ENCODE results near the gene LRGUK. TPM values are rescaled to one million over a fixed set of nuclear protein-coding genes. Genes with fewer than 3 reads are reported as not detected.

LRGUK gene
- total and polyA plus RNA-seq, 2 experiments from 2014 or later, result 2.4 to 7.1 TPM

DNA sequence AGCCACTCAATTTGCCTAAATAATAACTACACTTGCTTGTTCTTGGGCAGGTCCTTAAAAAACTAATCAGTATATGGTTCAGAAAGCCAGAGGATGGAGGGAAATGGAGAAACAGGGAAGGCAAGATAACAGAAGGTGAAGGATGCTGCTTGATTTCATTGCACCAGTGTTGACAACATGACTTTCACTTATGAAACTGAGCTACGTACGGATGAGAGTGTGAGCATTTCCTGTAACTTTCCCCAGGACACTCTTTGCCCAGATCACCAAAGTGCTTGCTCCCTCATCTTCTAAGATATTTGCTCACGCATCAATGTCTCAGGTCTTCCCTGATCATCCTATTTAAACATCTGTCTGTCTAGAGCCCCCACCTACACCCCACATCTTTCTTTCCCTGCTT is 152.2 kb downstream of the LRGUK start:
- no peak for DNase-seq (ENCODE audit: low spot score)
- H3K27ac Mint-ChIP-seq, result no peak overlapping the region
- H3K27me3 Mint-ChIP-seq (ENCODE audit: insufficient read depth, low read depth, poor library complexity), result no peaks in the 10 kb centered on the region
- Histone ChIP-seq H3K36me3 (ENCODE audit: insufficient read depth) (no peaks in the 10 kb centered on the region), H3K4me2 (no peak overlapping the region), H3K4me3 (no peak overlapping the region), H3K79me2 (replicated peaks; ENCODE audit: insufficient read depth) (no peaks in the 10 kb centered on the region), H3K9me2 (ENCODE audit: insufficient read depth) (no peaks in the 10 kb centered on the region), H3K27ac (ENCODE audit: low read depth) (no peak overlapping the region), H3K27me3 (ENCODE audit: insufficient read depth) (no peaks in the 10 kb centered on the region), H2AFZ (no peak overlapping the region), H3K4me1 (ENCODE audit: insufficient read depth) (peaks cover 5% of the 10 kb centered on the region; the same call in 1 of the 2 replicates), H4K20me1 (replicated peaks; ENCODE audit: insufficient read depth) (no peaks in the 10 kb centered on the region), H3F3A (replicated peaks; ENCODE audit: low read depth) (no peaks in the 10 kb centered on the region)
- no peaks in the 10 kb centered on the region for H3K9me3 Mint-ChIP-seq
- TF ChIP-seq, protein P1, sequence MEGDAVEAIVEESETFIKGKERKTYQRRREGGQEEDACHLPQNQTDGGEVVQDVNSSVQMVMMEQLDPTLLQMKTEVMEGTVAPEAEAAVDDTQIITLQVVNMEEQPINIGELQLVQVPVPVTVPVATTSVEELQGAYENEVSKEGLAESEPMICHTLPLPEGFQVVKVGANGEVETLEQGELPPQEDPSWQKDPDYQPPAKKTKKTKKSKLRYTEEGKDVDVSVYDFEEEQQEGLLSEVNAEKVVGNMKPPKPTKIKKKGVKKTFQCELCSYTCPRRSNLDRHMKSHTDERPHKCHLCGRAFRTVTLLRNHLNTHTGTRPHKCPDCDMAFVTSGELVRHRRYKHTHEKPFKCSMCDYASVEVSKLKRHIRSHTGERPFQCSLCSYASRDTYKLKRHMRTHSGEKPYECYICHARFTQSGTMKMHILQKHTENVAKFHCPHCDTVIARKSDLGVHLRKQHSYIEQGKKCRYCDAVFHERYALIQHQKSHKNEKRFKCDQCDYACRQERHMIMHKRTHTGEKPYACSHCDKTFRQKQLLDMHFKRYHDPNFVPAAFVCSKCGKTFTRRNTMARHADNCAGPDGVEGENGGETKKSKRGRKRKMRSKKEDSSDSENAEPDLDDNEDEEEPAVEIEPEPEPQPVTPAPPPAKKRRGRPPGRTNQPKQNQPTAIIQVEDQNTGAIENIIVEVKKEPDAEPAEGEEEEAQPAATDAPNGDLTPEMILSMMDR (conservative IDR thresholded peaks at IDR 0.05; ENCODE audit: low read depth in 2 of 2), result no peak
- TF ChIP-seq, protein P2, sequence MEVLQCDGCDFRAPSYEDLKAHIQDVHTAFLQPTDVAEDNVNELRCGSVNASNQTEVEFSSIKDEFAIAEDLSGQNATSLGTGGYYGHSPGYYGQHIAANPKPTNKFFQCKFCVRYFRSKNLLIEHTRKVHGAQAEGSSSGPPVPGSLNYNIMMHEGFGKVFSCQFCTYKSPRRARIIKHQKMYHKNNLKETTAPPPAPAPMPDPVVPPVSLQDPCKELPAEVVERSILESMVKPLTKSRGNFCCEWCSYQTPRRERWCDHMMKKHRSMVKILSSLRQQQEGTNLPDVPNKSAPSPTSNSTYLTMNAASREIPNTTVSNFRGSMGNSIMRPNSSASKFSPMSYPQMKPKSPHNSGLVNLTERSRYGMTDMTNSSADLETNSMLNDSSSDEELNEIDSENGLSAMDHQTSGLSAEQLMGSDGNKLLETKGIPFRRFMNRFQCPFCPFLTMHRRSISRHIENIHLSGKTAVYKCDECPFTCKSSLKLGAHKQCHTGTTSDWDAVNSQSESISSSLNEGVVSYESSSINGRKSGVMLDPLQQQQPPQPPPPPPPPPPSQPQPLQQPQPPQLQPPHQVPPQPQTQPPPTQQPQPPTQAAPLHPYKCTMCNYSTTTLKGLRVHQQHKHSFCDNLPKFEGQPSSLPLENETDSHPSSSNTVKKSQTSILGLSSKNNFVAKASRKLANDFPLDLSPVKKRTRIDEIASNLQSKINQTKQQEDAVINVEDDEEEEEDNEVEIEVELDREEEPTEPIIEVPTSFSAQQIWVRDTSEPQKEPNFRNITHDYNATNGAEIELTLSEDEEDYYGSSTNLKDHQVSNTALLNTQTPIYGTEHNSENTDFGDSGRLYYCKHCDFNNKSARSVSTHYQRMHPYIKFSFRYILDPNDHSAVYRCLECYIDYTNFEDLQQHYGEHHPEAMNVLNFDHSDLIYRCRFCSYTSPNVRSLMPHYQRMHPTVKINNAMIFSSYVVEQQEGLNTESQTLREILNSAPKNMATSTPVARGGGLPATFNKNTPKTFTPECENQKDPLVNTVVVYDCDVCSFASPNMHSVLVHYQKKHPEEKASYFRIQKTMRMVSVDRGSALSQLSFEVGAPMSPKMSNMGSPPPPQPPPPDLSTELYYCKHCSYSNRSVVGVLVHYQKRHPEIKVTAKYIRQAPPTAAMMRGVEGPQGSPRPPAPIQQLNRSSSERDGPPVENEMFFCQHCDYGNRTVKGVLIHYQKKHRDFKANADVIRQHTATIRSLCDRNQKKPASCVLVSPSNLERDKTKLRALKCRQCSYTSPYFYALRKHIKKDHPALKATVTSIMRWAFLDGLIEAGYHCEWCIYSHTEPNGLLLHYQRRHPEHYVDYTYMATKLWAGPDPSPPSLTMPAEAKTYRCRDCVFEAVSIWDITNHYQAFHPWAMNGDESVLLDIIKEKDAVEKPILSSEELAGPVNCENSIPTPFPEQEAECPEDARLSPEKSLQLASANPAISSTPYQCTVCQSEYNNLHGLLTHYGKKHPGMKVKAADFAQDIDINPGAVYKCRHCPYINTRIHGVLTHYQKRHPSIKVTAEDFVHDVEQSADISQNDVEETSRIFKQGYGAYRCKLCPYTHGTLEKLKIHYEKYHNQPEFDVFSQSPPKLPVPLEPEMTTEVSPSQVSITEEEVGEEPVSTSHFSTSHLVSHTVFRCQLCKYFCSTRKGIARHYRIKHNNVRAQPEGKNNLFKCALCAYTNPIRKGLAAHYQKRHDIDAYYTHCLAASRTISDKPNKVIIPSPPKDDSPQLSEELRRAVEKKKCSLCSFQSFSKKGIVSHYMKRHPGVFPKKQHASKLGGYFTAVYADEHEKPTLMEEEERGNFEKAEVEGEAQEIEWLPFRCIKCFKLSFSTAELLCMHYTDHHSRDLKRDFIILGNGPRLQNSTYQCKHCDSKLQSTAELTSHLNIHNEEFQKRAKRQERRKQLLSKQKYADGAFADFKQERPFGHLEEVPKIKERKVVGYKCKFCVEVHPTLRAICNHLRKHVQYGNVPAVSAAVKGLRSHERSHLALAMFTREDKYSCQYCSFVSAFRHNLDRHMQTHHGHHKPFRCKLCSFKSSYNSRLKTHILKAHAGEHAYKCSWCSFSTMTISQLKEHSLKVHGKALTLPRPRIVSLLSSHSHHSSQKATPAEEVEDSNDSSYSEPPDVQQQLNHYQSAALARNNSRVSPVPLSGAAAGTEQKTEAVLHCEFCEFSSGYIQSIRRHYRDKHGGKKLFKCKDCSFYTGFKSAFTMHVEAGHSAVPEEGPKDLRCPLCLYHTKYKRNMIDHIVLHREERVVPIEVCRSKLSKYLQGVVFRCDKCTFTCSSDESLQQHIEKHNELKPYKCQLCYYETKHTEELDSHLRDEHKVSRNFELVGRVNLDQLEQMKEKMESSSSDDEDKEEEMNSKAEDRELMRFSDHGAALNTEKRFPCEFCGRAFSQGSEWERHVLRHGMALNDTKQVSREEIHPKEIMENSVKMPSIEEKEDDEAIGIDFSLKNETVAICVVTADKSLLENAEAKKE (CRISPR knock-in tag; IDR thresholded peaks at IDR 0.05), result no peak
- TF ChIP-seq, protein P3, sequence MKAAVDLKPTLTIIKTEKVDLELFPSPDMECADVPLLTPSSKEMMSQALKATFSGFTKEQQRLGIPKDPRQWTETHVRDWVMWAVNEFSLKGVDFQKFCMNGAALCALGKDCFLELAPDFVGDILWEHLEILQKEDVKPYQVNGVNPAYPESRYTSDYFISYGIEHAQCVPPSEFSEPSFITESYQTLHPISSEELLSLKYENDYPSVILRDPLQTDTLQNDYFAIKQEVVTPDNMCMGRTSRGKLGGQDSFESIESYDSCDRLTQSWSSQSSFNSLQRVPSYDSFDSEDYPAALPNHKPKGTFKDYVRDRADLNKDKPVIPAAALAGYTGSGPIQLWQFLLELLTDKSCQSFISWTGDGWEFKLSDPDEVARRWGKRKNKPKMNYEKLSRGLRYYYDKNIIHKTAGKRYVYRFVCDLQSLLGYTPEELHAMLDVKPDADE (IDR thresholded peaks at IDR 0.05), result no peak
- peaks cover 10% of the 10 kb centered on the region for H3K4me1 Mint-ChIP-seq
- no peaks in the 10 kb centered on the region for H3K36me3 Mint-ChIP-seq (ENCODE audit: low read depth)
- no peak for ATAC-seq
- no peak overlapping the region for H3K4me3 Mint-ChIP-seq
